Common myeloid progenitor, CD34-positive (primary cell): Measurements from ENCODE around the gene AUTS2.

Experiments used
- CTCF ChIA-PET: fragments of 350-600 bp; sonication (Branson Sonifier 250); formaldehyde crosslinking; loops from one replicate; lab custom pipeline; 2021; ENCODE audit warnings: antibody characterized with exemption; lab: Charles Lee
- POLR2A ChIA-PET: fragments of 350-600 bp; sonication (Branson Sonifier 250); formaldehyde crosslinking; loops from one replicate; lab custom pipeline; 2021; ENCODE audit warnings: antibody characterized with exemption; lab: Charles Lee
- DNase-seq, 3 donors: peaks; one replicate each; pipeline versions ENCODE4 v3.0.0 to v3.0.0-alpha.2; 2013
- H3K27ac ChIP-seq, 2 experiments: 1 replicate in 1 of 2; 2 replicates in 1 of 2; pipeline ENCODE4 v1.7.0; 2013; ENCODE audit warnings: inconsistent platforms in 2 of 2, low read length in 2 of 2, mild to moderate bottlenecking in 2 of 2, low read depth in 1 of 2, moderate library complexity in 1 of 2; ENCODE audit not compliant: severe bottlenecking in 2 of 2, insufficient read depth in 1 of 2, poor library complexity in 1 of 2
- H3K27me3 ChIP-seq, 5 experiments: replicated peaks in 2 of 5; 1 replicate in 3 of 5; 2 replicates in 2 of 5; pipeline versions ENCODE4 v1.6.1 to v1.7.0; 2013; ENCODE audit warnings: low read length in 4 of 5, mild to moderate bottlenecking in 2 of 5, moderate library complexity in 2 of 5, inconsistent platforms in 1 of 5; ENCODE audit not compliant: insufficient read depth in 5 of 5, control insufficient read depth in 4 of 5
- H3K36me3 ChIP-seq, 4 experiments: 1 replicate in 2 of 4; 2 replicates in 2 of 4; pipeline versions ENCODE4 v1.6.1 to v1.7.0; 2013; ENCODE audit warnings: low read length in 3 of 4, control low read depth in 1 of 4, mild to moderate bottlenecking in 1 of 4; ENCODE audit not compliant: control insufficient read depth in 4 of 4, insufficient read depth in 4 of 4
- H3K4me1 ChIP-seq, 4 experiments: 1 replicate in 3 of 4; 2 replicates in 1 of 4; pipeline versions ENCODE4 v1.6.1 to v1.7.1; 2013; ENCODE audit warnings: low read length in 3 of 4, mild to moderate bottlenecking in 3 of 4, control low read depth in 1 of 4, inconsistent platforms in 1 of 4, moderate library complexity in 1 of 4; ENCODE audit not compliant: control insufficient read depth in 4 of 4, insufficient read depth in 4 of 4; ENCODE audit errors: control extremely low read depth in 1 of 4
- H3K4me3 ChIP-seq, 7 experiments: 1 replicate in 4 of 7; 2 replicates in 3 of 7; pipeline versions ENCODE4 v1.5.1 to v1.7.0; 2013; ENCODE audit warnings: mild to moderate bottlenecking in 7 of 7, low read length in 6 of 7, moderate library complexity in 6 of 7, inconsistent platforms in 2 of 7, low read depth in 2 of 7, control low read depth in 1 of 7; ENCODE audit not compliant: insufficient read depth in 4 of 7, control insufficient read depth in 1 of 7; ENCODE audit errors: extremely low read depth in 1 of 7
- H3K9me3 ChIP-seq, 5 experiments: 1 replicate in 4 of 5; 2 replicates in 1 of 5; pipeline versions ENCODE4 v1.6.1 to v1.7.1; 2013; ENCODE audit warnings: low read length in 4 of 5, mild to moderate bottlenecking in 2 of 5, inconsistent platforms in 1 of 5, low read depth in 1 of 5, moderate library complexity in 1 of 5; ENCODE audit not compliant: control insufficient read depth in 4 of 5, insufficient read depth in 2 of 5; ENCODE audit errors: control extremely low read depth in 1 of 5
- WGBS: methylation state at CpG from one replicate; pipeline ENCODE4 v1.1.5; 2013; ENCODE audit not compliant: insufficient coverage; 5-methylcytosine and 5-hydroxymethylcytosine counted together

AUTS2 gene

GRCh38 chr7:69813637-69814240 lies 215.5 kb downstream of the AUTS2 start:
- Histone ChIP-seq H3K4me1 (peaks cover 0 to 5% (median 1%) of the 10 kb centered on the region in 4 experiments), H3K27me3 (no peaks in the 10 kb centered on the region), H3K36me3 (no peaks in the 10 kb centered on the region), H3K27ac (no peak overlapping the region), H3K9me3 (no peaks in the 10 kb centered on the region), H3K4me3 (no peak overlapping the region)
- no peak for DNase-seq
- ChIA-PET CTCF (no interaction called here), POLR2A (no interaction called here)

- Histone ChIP-seq H3K27ac (no peak overlapping the region), H3K4me1 (peaks cover 0 to 5% (median 1%) of the 10 kb centered on the region in 4 experiments), H3K27me3 (no peaks in the 10 kb centered on the region), H3K9me3 (no peaks in the 10 kb centered on the region), H3K36me3 (no peaks in the 10 kb centered on the region), H3K4me3 (no peak overlapping the region)
- WGBS = 94% methylated on average over 11 of the region's 14 CpGs
- CTCF ChIA-PET = interaction anchor here (0.6 kb wide), 1 partner anchor 439 kb away, joined by 3 read pairs; no protein-coding TSS in a partner anchor
- DNase-seq = no peak
- POLR2A ChIA-PET = no interaction called here
Observed at GRCh38 chr7:69814421-69814962, 216.2 kb downstream of the AUTS2 start.

GRCh38 chr7:69816501-69816900 lies 218.2 kb downstream of the AUTS2 start:
- DNase-seq = no peak
- ChIA-PET POLR2A (no interaction called here), CTCF (interaction anchor here (0.7 to 1.3 kb wide), 4 partner anchors 10 to 32 kb away, joined by 3 read pairs; no protein-coding TSS in a partner anchor)
- WGBS = 100% methylated on average over 3 of the region's 3 CpGs
- H3K27ac ChIP-seq = no peak overlapping the region
- no peaks in the 10 kb centered on the region for H3K9me3 ChIP-seq
- H3K27me3 ChIP-seq = no peaks in the 10 kb centered on the region
- peaks cover 0 to 5% (median 1%) of the 10 kb centered on the region in 4 experiments for H3K4me1 ChIP-seq
- no peaks in the 10 kb centered on the region for H3K36me3 ChIP-seq
- no peak overlapping the region for H3K4me3 ChIP-seq

- no peak for DNase-seq
- Histone ChIP-seq H3K4me1 (peaks cover 0 to 5% (median 1%) of the 10 kb centered on the region in 4 experiments), H3K36me3 (no peaks in the 10 kb centered on the region), H3K27me3 (no peaks in the 10 kb centered on the region), H3K9me3 (no peaks in the 10 kb centered on the region), H3K4me3 (no peak overlapping the region), H3K27ac (no peak overlapping the region)
- POLR2A ChIA-PET = no interaction called here
- CTCF ChIA-PET = interaction anchor here (1.2 to 1.3 kb wide), 2 partner anchors 10 to 32 kb away, joined by 3 read pairs; no protein-coding TSS in a partner anchor
- WGBS = 83% methylated on average over 2 of the region's 2 CpGs
Observed at GRCh38 chr7:69817121-69817520, 218.8 kb downstream of the AUTS2 start.

GRCh38 chr7:69817841-69818635 lies 219.8 kb downstream of the AUTS2 start:
- H3K4me1 ChIP-seq = peaks cover 0 to 5% (median 1%) of the 10 kb centered on the region in 4 experiments
- ChIA-PET POLR2A (no interaction called here), CTCF (interaction anchor here (0.8 to 1.3 kb wide), 2 partner anchors 9 to 11 kb away, joined by 3 read pairs; no protein-coding TSS in a partner anchor)
- H3K27ac ChIP-seq = no peak overlapping the region
- no peaks in the 10 kb centered on the region for H3K9me3 ChIP-seq
- no peaks in the 10 kb centered on the region for H3K36me3 ChIP-seq
- H3K27me3 ChIP-seq = no peaks in the 10 kb centered on the region
- WGBS = 100% methylated on average over 1 of the region's 5 CpGs
- no peak overlapping the region for H3K4me3 ChIP-seq
- no peak for DNase-seq

- peaks cover 2 to 8% (median 4%) of the 10 kb centered on the region in 4 experiments for H3K4me1 ChIP-seq
- H3K9me3 ChIP-seq = no peaks in the 10 kb centered on the region
- H3K27ac ChIP-seq = no peak overlapping the region
- 80% methylated on average over 1 of the region's 7 CpGs for WGBS
- CTCF ChIA-PET = no interaction called here
- no peak overlapping the region for H3K4me3 ChIP-seq
- DNase-seq = no peak
- POLR2A ChIA-PET = no interaction called here
- no peaks in the 10 kb centered on the region for H3K36me3 ChIP-seq
- H3K27me3 ChIP-seq = no peaks in the 10 kb centered on the region
Observed at GRCh38 chr7:69818636-69819332, 220.5 kb downstream of the AUTS2 start.
